ENCODE measurements around the gene IGHMBP2.

GRCh38 chr11:68948496-68948895, 44.8 kb downstream of the IGHMBP2 start:
- TF ChIP-seq POLR2AphosphoS5 (IDR thresholded peaks at IDR 0.05; ENCODE audit: low read depth, low read length): no peak
- TF ChIP-seq POLR2A (IDR thresholded peaks at IDR 0.05; ENCODE audit: low read depth, low read length): no peak
- TF ChIP-seq TAF1 (IDR thresholded peaks at IDR 0.05; ENCODE audit: borderline replicate concordance, low read depth, low read length): no peak

All from GM12892 (cell line).